Caco-2 (cell line): ENCODE measurements around the gene TTC33. TPM values are rescaled to one million over a fixed set of nuclear protein-coding genes. Genes with fewer than 3 reads are reported as not detected.

Experiments
- BruUV-seq: library from RNA; stranded (reverse); fragments of 400-500 nt; replicated peaks from 2 replicates; lab custom pipeline; 2021; lab: Mats Ljungman, UMichigan
- CTCF ChIA-PET: fragments of 300-600 bp; sonication (Branson Sonifier 250); formaldehyde crosslinking; loops from one replicate; lab custom pipeline; 2022; ENCODE audit warnings: antibody characterized with exemption; lab: Charles Lee
- POLR2A ChIA-PET: fragments of 300-600 bp; sonication (Branson Sonifier 250); formaldehyde crosslinking; loops from one replicate; lab custom pipeline; 2022; ENCODE audit warnings: antibody characterized with exemption; lab: Charles Lee
- DNase-seq, 2 experiments: peaks; one replicate each; pipeline versions ENCODE4 v3.0.0 to v3.0.0-alpha.2; 2020 to 2022
- H3K27me3 ChIP-seq: replicated peaks from 2 replicates; pipeline ENCODE4 v1.6.0; 2011; ENCODE audit warnings: low read length; ENCODE audit not compliant: control insufficient read depth, insufficient read depth
- H3K36me3 ChIP-seq: 2 replicates; pipeline ENCODE4 v1.5.1; 2011; ENCODE audit warnings: low read length; ENCODE audit not compliant: control insufficient read depth, insufficient read depth
- H3K4me1 ChIP-seq: fragments of 250-450 bp; sonication (Bioruptor Pico); 2 replicates; pipeline ENCODE4 v1.5.1; 2020; ENCODE audit warnings: mild to moderate bottlenecking
- H3K4me3 ChIP-seq: 2 replicates; pipeline ENCODE4 v1.5.1; 2011; ENCODE audit warnings: low read depth, mild to moderate bottlenecking, control low read depth, low read length
- H3K9me3 ChIP-seq: fragments of 250-450 bp; sonication (Bioruptor Pico); 2 replicates; pipeline ENCODE4 v1.5.1; 2020; ENCODE audit warnings: mild to moderate bottlenecking, moderate library complexity
- H3K27ac Mint-ChIP-seq: one replicate; pipeline ENCODE4 v1.8.0; 2022; ENCODE audit warnings: mixed read lengths; ENCODE audit not compliant: unreplicated experiment
- H3K27me3 Mint-ChIP-seq: one replicate; pipeline ENCODE4 v1.8.0; 2022; ENCODE audit warnings: mixed read lengths; ENCODE audit not compliant: insufficient read depth, unreplicated experiment
- H3K36me3 Mint-ChIP-seq: one replicate; pipeline ENCODE4 v1.8.0; 2022; ENCODE audit warnings: mild to moderate bottlenecking, mixed read lengths; ENCODE audit not compliant: insufficient read depth, unreplicated experiment
- H3K4me1 Mint-ChIP-seq: one replicate; pipeline ENCODE4 v1.8.0; 2022; ENCODE audit warnings: low read depth, mixed read lengths; ENCODE audit not compliant: unreplicated experiment
- H3K4me3 Mint-ChIP-seq: one replicate; pipeline ENCODE4 v1.8.0; 2022; ENCODE audit warnings: mild to moderate bottlenecking, moderate library complexity, mixed read lengths; ENCODE audit not compliant: unreplicated experiment
- H3K9me3 Mint-ChIP-seq: one replicate; pipeline ENCODE4 v1.8.0; 2022; ENCODE audit warnings: mixed read lengths; ENCODE audit not compliant: unreplicated experiment
- intact Hi-C: fragments of 100-400 bp; cut with micrococcal nuclease; formaldehyde crosslinking; loops from one replicate; pipeline ENCODE4 v1.10.0; 2022; ENCODE audit not compliant: unreplicated experiment
- total RNA-seq: library from RNA; stranded (reverse); gene quantifications from 2 replicates; pipeline ENCODE4 v1.2.3, GENCODE V29; 2022
- TF ChIP-seq, protein P1 (sequence below), 2 experiments: fragments of 200-600 bp in 1 of 2; IDR thresholded peaks; 1 replicate in 1 of 2; 2 replicates in 1 of 2; pipeline versions ENCODE4 v1.5.1 to v1.8.0; 2011 to 2022; ENCODE audit warnings: antibody characterized with exemption in 1 of 2, control low read depth in 1 of 2, inconsistent platforms in 1 of 2, low read depth in 1 of 2, low read length in 1 of 2, mild to moderate bottlenecking in 1 of 2, moderate library complexity in 1 of 2; ENCODE audit not compliant: insufficient read depth in 1 of 2, severe bottlenecking in 1 of 2, unreplicated experiment in 1 of 2

Gene TTC33
- total RNA-seq, 1 experiment from 2014 or later = 8.6 TPM

DNA sequence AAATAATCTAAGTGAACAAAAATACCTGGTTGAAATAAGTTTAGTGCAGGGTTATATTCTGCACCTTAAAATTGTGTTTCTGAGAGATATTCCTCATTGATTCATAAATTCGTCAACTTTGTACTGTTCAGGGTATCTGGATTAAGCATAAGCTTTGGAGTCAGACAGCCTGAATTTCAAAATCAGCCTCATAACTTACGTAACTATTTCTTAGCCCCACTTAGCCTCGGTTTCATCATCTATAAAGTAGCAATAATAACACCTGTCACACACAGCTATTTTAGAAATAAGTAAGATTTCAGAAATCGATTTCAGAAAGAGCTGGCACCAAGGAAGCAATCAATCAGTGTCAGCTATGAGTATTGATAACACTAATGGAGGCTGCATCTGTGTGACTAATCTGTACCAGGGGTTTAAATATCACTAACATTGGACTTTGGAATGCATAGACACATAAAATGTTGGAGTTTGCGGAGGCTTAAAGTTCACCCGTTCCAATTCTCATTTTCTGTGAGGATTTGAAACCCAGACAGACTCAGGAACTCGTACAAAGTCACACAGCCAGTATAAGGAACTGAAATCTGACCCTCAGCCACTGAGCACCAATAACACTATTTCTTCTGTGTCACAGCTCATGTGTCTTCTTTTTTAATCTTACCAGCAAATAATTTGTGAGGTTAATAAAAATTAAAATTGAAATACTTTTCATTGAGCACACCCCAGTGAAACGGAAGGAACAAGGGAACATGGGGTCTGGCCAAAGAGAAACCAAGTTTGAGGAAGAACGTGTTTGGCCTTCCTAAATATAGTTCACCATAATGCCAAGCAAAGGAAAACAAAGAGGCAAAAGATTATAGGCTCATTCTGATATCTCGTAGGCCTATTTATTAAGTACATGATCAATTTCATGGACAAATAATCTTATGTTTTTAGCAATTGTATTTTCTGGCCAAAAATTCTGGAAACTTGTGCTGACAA lies 270.5 kb downstream of the TTC33 start:
- Mint-ChIP-seq H3K27ac (no peak overlapping the region), H3K36me3 (no peaks in the 10 kb centered on the region), H3K27me3 (peaks cover 3% of the 10 kb centered on the region), H3K4me1 (no peaks in the 10 kb centered on the region), H3K4me3 (no peak overlapping the region), H3K9me3 (no peaks in the 10 kb centered on the region)
- Histone ChIP-seq H3K4me1 (no peaks in the 10 kb centered on the region), H3K36me3 (no peaks in the 10 kb centered on the region), H3K27me3 (no peaks in the 10 kb centered on the region), H3K9me3 (no peaks in the 10 kb centered on the region), H3K4me3 (no peak overlapping the region)
- TF ChIP-seq, protein P1, sequence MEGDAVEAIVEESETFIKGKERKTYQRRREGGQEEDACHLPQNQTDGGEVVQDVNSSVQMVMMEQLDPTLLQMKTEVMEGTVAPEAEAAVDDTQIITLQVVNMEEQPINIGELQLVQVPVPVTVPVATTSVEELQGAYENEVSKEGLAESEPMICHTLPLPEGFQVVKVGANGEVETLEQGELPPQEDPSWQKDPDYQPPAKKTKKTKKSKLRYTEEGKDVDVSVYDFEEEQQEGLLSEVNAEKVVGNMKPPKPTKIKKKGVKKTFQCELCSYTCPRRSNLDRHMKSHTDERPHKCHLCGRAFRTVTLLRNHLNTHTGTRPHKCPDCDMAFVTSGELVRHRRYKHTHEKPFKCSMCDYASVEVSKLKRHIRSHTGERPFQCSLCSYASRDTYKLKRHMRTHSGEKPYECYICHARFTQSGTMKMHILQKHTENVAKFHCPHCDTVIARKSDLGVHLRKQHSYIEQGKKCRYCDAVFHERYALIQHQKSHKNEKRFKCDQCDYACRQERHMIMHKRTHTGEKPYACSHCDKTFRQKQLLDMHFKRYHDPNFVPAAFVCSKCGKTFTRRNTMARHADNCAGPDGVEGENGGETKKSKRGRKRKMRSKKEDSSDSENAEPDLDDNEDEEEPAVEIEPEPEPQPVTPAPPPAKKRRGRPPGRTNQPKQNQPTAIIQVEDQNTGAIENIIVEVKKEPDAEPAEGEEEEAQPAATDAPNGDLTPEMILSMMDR (IDR thresholded peaks at IDR 0.05; ENCODE audit: insufficient read depth in 1 of 2, low read depth in 1 of 2, low read length in 1 of 2, severe bottlenecking in 1 of 2, unreplicated experiment in 1 of 2) = no peak
- BruUV-seq = no TSS peak
- no peak for DNase-seq
- CTCF ChIA-PET = no interaction called here
- intact Hi-C loops = no loop called here
- POLR2A ChIA-PET = no interaction called here

DNA sequence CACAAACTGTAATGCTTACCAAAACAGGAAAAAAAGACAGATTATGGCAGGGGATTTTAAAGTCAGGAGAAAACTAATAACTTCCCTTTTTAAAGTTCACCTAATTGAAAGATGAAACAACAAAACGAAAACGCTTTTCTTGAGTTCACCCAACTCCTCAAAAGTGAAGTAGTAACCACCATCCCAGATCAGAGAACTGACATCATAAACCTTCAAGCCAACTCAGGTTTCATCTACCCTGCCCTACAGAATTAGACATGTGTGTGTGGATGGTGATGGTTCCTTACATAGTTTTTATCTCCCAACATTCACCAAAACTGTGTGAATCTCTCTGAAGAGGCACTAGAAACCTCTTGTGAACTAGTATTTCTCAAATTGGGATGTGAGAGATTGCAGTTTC lies 271.3 kb downstream of the TTC33 start:
- BruUV-seq = no TSS peak
- Histone ChIP-seq H3K4me1 (no peaks in the 10 kb centered on the region), H3K27me3 (no peaks in the 10 kb centered on the region), H3K4me3 (no peak overlapping the region), H3K9me3 (no peaks in the 10 kb centered on the region), H3K36me3 (no peaks in the 10 kb centered on the region)
- H3K9me3 Mint-ChIP-seq = no peaks in the 10 kb centered on the region
- DNase-seq = no peak
- intact Hi-C loops = no loop called here
- no peak overlapping the region for H3K4me3 Mint-ChIP-seq
- peaks cover 3% of the 10 kb centered on the region for H3K27me3 Mint-ChIP-seq
- no peak overlapping the region for H3K27ac Mint-ChIP-seq
- no peaks in the 10 kb centered on the region for H3K36me3 Mint-ChIP-seq
- no peaks in the 10 kb centered on the region for H3K4me1 Mint-ChIP-seq
- CTCF ChIA-PET = no interaction called here
- TF ChIP-seq, protein P1 (IDR thresholded peaks at IDR 0.05; ENCODE audit: insufficient read depth in 1 of 2, low read depth in 1 of 2, low read length in 1 of 2, severe bottlenecking in 1 of 2, unreplicated experiment in 1 of 2) = no peak
- POLR2A ChIA-PET = no interaction called here

DNA sequence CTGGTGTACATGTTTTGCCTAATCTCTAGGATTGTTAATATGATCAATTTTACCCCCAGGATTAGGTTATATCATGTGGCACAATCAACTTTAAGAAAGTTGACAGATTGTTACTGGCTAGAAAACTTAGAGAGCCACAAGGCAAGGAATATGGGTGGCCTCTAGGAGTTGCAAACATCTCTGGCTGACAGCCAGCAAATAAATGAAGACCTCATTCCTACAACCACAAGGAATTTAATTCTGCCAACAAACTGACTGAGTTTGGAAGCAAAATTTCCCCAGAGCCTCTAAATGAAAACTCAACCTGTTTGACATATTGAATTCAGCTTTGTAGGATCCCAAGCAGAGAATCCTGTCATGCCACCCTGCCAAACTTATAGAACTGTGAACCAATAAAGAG lies 272.4 kb downstream of the TTC33 start:
- Mint-ChIP-seq H3K27me3 (no peaks in the 10 kb centered on the region), H3K4me1 (no peaks in the 10 kb centered on the region), H3K4me3 (no peak overlapping the region), H3K36me3 (no peaks in the 10 kb centered on the region), H3K9me3 (no peaks in the 10 kb centered on the region), H3K27ac (no peak overlapping the region)
- TF ChIP-seq, protein P1 (IDR thresholded peaks at IDR 0.05; ENCODE audit: insufficient read depth in 1 of 2, low read depth in 1 of 2, low read length in 1 of 2, severe bottlenecking in 1 of 2, unreplicated experiment in 1 of 2) = no peak
- POLR2A ChIA-PET = no interaction called here
- DNase-seq = no peak
- H3K36me3 ChIP-seq = no peaks in the 10 kb centered on the region
- H3K4me3 ChIP-seq = no peak overlapping the region
- intact Hi-C loops = no loop called here
- no TSS peak for BruUV-seq
- H3K27me3 ChIP-seq = no peaks in the 10 kb centered on the region
- H3K9me3 ChIP-seq = no peaks in the 10 kb centered on the region
- H3K4me1 ChIP-seq = no peaks in the 10 kb centered on the region
- CTCF ChIA-PET = no interaction called here
